HG03457 (cell line): ENCODE measurements around the gene FAM3B.

Experiments used
- ATAC-seq: cut with Tn5 transposase; IDR thresholded peaks from one replicate; pipeline ENCODE4 v1.9.1; 2021; ENCODE audit warnings: moderate number of reproducible peaks; ENCODE audit not compliant: unreplicated experiment

Gene FAM3B

DNA sequence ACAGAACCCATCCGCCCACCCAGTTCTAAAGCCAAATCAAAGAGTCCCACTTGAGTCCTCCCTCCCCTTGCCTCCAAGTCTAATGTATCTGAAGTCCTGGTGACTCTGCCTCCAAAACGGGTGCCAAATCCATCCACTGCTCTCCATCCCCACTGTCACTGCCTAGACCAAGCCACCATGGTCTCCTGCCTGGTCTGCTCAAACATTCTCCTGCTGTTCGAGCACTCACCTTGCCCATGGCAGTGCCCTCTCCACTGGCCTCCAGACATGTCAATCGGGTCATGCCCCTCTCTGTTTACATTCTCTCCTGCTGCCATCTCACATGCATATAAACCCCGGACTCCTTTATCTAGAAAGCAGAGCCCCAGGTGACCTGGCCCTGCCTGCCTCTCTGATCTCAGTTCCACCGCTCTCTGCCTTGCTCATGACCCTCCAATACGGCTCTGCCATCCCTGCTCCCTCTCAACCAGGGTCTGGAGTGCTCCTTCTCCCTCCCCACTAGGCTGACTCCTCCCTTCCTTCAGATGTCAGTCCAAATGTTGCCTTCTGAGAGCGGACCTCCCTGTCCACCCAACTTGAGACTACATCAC, 77.4 kb downstream of the FAM3B start:
- no peak for ATAC-seq

DNA sequence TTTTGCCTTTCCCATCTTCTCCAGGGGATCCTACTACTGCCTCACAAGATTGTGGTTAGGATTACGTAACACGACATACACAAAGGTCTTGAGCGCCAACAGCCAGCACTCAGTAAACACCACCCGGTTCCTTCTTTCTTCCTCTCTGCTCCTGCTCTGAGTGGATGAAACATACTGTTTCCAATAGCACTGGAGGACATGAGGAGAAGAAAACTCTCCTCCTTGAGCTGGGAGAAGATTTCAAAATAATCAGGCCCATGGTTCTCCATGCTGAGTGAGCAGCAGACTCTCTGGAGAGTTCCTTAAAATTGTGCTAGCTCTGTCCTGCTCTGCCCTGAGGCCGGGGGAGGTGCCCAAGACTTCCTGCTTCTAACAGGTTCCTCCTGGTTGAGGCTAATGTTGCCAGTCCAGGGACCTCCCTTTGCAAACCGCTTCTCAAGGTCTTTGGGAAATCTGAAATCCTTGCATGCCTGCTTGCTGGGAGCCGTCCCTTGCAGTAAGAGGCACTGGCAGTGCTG, 80.0 kb downstream of the FAM3B start:
- ATAC-seq = no peak

DNA sequence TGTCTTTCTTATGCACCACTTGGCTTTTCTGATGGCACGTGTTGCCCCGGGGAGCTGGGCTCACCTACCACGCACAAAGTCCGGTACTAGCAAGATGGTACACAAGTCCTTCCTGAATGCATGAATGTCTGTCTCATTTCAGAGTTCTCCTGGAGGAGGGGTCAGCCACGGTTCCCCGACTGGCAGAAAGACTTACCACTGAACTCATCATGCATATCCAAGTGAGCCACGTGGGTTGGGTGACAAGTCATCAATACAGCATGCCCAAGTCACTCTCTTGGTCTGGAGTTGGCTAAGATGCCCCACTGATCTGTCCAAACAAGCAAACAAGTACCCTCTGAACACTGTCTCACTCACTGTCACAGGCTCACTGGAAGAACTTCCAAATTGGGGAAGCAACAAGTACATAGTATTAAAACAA, 80.9 kb downstream of the FAM3B start:
- ATAC-seq = no peak

DNA sequence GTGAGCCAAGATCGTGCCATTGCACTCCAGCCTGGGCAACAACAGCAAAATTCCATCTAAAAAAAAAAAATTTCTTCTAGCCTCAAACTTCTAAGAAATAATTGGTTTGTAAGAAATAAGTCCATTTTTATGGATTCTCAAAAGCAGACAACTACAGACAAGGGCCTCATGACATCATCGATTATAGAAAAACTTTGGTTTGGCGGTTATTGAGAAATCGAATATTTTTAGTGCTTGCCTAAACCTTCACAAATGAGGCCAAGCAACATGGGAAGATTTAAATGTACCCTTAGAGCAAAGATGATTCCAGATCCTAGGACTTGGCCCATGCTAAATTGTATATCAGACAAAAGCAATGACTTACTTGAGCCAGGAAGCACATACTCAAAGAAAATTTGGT, 81.7 kb downstream of the FAM3B start:
- ATAC-seq = no peak

DNA sequence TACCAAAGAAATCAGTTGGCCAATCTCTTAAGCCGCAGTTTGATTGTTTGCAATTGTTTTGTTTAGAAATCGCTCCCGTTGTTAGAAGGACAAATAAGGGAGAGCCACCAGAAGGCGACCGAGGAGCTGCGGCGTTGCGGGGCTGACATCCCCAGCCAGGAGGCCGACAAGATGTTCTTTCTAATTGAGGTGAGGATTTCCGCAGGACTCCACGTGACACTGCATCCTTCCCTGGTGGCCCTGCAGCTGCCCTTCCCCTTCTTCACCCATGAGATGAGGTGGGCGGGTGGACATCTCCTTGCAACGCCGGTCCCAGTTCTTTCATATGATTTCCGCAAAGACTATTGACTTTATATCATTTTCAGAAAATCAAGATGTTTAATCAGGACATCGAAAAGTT, 82.2 kb downstream of the FAM3B start:
- no peak for ATAC-seq

DNA sequence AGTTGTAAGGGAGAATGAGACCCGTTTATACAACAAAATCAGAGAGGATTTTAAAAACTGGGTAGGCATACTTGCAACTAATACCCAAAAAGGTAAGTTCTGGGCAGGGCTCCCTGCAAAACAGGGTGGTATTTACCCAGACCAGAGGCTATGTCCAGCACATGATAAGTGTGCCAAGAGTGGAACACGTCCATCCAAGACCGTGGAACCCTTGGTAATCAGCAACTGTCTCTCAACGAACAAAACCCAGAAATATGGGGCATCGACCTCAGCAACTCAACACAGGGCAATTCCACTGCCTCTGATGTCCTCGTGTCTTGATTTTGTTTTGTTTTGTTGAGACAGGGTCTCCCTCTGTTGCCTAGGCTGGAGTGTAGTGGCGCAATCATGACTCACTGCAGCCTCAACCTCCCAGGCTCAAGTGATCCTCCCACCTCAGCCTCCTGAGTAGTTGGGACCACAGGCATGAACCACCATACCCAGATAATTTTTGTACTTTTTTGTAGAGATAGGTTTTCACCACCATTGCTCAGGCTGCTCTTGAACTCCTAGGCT, 82.7 kb downstream of the FAM3B start:
- no peak for ATAC-seq

DNA sequence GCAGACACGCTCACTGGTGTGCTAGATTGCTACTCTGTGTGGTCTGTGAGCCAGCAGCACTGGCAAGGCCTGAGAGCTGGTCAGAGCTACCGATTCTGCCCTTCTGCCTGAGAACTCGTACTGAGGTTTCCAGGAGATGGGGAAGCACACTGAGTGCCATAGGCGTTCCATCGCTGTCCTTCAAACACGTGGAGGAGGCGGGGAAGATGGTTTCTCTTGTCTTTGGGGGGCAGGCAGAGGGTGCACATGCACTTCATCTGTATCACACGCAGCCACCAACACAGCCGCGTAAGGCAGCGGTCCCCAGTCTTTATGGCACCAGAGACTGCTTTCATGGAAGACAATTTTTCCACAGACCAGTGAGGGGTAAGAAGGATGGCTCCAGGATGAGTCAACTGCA, 85.6 kb downstream of the FAM3B start:
- no peak for ATAC-seq

DNA sequence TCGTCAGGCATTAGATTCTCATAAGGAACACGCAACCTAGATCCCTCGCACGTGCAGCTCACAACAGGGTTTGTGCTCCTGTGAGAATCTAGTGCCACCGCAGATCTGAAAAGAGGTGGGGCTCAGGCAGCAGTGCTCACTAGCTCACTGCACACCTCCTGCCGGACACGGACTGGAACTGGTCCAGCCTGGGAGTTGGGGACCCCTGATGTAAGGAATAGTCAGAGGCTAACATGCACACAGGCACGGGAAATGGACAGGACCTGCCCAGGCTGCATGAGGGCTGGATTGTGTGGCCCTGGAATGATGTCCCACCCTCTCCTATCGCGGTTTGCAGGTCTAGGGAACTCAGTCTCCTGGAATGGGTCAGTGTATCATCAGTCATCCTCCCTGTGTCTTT, 86.2 kb downstream of the FAM3B start:
- no peak for ATAC-seq

DNA sequence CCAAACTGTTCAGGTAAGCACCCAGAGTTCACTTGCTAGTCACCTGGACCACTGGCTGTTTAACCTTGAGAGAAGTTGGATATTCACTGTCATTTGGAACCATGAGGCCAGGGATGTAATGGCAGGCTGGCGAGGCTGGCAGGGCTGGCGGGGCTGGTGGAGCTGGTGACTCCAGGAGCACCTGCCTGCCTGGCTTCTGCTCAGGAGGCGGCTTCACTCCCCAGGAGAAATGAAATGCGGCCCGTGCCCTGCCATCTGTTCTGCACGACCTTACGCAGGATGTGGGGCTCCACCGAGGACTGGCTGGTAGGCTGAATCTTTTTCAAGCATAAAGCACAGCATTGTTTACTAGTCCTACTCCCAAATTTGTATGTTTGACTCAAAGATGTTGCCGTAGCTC, 86.7 kb downstream of the FAM3B start:
- no peak for ATAC-seq

DNA sequence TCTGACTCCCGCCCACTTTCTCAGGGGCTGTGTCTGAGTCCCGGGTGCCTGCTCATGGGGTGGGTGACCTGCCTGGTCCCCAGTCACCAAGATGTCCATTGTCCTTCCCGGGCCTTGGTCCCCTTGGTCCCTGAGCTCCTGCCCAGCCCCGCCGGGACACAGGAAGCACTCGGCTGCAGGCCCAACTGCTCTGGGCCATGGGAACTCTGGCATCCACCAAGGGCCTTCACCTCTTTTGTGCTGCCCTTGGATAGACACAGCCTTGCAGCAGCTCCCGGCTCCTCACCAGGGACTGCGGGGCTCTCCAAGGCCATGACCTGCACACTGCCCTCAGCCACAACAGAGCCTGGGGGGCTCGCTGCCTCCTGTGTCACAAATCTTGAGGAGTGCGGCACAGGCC, 87.4 kb downstream of the FAM3B start:
- no peak for ATAC-seq

DNA sequence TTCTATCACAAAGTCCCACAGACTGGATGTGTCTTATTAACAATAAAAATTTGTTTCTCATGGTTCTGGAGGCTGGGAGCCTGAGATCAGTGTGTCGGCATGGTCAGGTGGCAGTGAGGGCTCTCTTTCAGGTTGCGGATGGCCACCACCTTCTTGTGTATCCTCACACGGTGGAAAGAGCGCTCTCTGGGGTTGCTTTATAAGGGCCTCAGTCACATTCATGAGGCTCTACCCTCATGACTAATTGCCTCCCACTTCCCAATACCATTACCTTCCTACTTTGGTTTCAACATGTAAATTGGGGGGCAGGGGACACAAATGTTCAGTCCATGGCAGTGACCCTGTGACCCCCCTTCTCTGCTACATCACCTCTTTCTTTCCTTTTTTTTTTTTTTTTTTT, 88.7 kb downstream of the FAM3B start:
- ATAC-seq = no peak

DNA sequence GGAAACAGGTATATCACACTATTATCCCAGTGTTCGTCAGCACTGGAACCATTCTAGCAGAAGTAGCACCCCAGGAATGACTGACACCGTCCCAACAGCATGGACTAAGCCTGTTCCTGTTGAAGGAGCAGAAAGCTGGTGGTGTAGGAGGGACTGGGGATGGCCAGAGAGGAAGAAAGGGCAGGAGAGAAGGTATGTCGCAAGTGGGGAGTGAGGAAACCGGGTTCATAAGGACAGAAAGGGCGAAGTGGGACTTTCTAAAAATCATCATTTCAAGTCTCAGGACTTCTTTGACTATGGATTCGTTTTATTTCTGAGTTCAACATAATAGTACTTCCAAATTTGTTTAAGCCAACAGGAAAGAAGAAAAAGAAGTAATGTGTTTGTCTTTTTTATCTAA, 89.7 kb downstream of the FAM3B start:
- ATAC-seq = no peak
